AG04450 (cell line): Measurements from ENCODE around the gene ODAPH. TPM values are rescaled to one million over a fixed set of nuclear protein-coding genes. Genes with fewer than 3 reads are reported as not detected.
"Not testable (repeated sequence)": the region's sequence is repeated elsewhere in the genome, so short reads cannot be mapped to it uniquely, and the experiment has no call there.

Source experiments
- CTCF ChIA-PET: fragments of 300-600, 350-600 bp; formaldehyde crosslinking; extraction: SDS; loops from one replicate; lab custom pipeline; 2022; ENCODE audit warnings: antibody characterized with exemption, inconsistent platforms; lab: Charles Lee
- POLR2A ChIA-PET: fragments of 350-600 bp; formaldehyde crosslinking; extraction: SDS; loops from one replicate; lab custom pipeline; 2021; ENCODE audit warnings: antibody characterized with exemption, inconsistent platforms; lab: Yijun Ruan, JAX
- DNase-seq: peaks from one replicate; pipeline ENCODE4 v3.0.0-alpha.2; 2011; ENCODE audit warnings: low read depth, low spot score
- H3K27ac ChIP-seq: one replicate; pipeline ENCODE4 v1.5.1; 2012; ENCODE audit warnings: low read depth, low read length, control low read depth
- H3K27me3 ChIP-seq: one replicate; pipeline ENCODE4 v1.6.0; 2012; ENCODE audit warnings: low read length; ENCODE audit not compliant: control insufficient read depth, insufficient read depth
- H3K4me3 ChIP-seq: 2 replicates; pipeline ENCODE4 v1.5.1; 2011; ENCODE audit warnings: mild to moderate bottlenecking, low read depth, low read length, control low read depth
- H3K9me3 ChIP-seq: 2 replicates; pipeline ENCODE4 v1.5.1; 2012; ENCODE audit warnings: low read length; ENCODE audit not compliant: control insufficient read depth, insufficient read depth
- polyA plus RNA-seq: library from polyadenylated mRNA; depleted of rRNA; stranded (reverse); fragments of >200 nt; gene quantifications from 2 replicates; pipeline ENCODE4 v1.2.3, GENCODE V29; 2011
- TF ChIP-seq, protein P1 (sequence below): IDR thresholded peaks from 2 replicates; pipeline ENCODE4 v1.5.1; 2011; ENCODE audit warnings: low read depth, low read length, control low read depth, inconsistent platforms

The ODAPH gene
- polyA plus RNA-seq, 1 experiment: not detected

GRCh38 chr4:75514131-75514948 is 41.5 kb upstream of the ODAPH start, which contains the start of the genes RCHY1 and THAP6:
RCHY1 (minus strand) TSS chr4:75514403; CDS start chr4:75514286, 117 bp downstream.
THAP6 (plus strand) TSS chr4:75514473; CDS start chr4:75515453, 980 bp downstream.
- no peaks in the 10 kb centered on the region for H3K27me3 ChIP-seq
- DNase-seq: peak; percentile 85
- ChIA-PET POLR2A (interaction anchor here (0.6 to 0.9 kb wide), 4 partner anchors 28 to 875 kb away, joined by 3 to 5 read pairs (median 3); partner anchors contain the start of gene USO1), CTCF (interaction anchor here (0.6 to 1.8 kb wide), 4 partner anchors 9 to 1592 kb away, joined by 3 to 6 read pairs (median 4); no protein-coding TSS in a partner anchor)
- no peaks in the 10 kb centered on the region for H3K9me3 ChIP-seq
- TF ChIP-seq, protein P1, sequence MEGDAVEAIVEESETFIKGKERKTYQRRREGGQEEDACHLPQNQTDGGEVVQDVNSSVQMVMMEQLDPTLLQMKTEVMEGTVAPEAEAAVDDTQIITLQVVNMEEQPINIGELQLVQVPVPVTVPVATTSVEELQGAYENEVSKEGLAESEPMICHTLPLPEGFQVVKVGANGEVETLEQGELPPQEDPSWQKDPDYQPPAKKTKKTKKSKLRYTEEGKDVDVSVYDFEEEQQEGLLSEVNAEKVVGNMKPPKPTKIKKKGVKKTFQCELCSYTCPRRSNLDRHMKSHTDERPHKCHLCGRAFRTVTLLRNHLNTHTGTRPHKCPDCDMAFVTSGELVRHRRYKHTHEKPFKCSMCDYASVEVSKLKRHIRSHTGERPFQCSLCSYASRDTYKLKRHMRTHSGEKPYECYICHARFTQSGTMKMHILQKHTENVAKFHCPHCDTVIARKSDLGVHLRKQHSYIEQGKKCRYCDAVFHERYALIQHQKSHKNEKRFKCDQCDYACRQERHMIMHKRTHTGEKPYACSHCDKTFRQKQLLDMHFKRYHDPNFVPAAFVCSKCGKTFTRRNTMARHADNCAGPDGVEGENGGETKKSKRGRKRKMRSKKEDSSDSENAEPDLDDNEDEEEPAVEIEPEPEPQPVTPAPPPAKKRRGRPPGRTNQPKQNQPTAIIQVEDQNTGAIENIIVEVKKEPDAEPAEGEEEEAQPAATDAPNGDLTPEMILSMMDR: no peak
- peak within 1 kb of the TSS; percentile 88 for H3K4me3 ChIP-seq
- peak within 1 kb of the TSS; percentile 90 for H3K27ac ChIP-seq

DNA sequence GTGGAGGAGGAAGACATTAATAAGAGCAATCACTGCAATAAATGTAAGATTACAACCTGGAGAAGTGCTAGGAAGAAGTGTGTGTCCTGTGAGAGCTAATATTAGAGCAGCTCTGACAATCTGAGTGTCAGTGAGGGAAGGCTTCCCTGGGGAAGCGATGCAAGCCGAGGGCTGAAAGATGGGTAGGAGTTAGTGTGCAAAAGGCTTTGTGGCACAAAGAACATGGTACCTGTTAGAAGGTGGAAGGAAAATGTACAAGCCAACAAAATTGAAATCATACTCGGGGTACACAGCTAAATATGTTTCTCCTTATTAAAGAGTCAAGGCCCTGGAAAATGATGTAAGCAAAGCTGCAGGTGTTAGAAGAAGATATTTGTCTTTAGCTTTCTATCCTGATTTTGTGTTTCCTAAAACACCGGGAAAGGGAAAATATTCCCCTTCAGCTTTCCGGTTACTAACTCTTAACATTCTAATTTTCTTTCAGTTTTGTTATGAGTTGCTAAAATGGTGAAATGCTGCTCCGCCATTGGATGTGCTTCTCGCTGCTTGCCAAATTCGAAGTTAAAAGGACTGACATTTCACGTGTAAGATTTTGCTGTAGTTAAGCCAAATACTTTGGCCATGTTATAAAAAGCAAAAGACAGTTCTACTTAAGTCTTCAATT is 40.8 kb upstream of the ODAPH start:
- Histone ChIP-seq H3K4me3 (peak overlapping the region; percentile 88), H3K27me3 (no peaks in the 10 kb centered on the region), H3K27ac (no peak overlapping the region), H3K9me3 (no peaks in the 10 kb centered on the region)
- TF ChIP-seq, protein P1: no peak
- POLR2A ChIA-PET: interaction anchor here (0.6 to 0.9 kb wide), 4 partner anchors 27 to 876 kb away, joined by 3 to 5 read pairs (median 3); partner anchors contain the start of gene USO1
- CTCF ChIA-PET: interaction anchor here (0.6 to 1.8 kb wide), 4 partner anchors 9 to 1593 kb away, joined by 3 to 6 read pairs (median 4); no protein-coding TSS in a partner anchor
- no peak for DNase-seq

GRCh38 chr4:75516144-75516543 is 39.7 kb upstream of the ODAPH start:
- no peak for DNase-seq
- no peaks in the 10 kb centered on the region for H3K9me3 ChIP-seq
- ChIA-PET POLR2A (no interaction called here), CTCF (interaction anchor here (0.7 kb wide), 1 partner anchor 25 kb away, joined by 3 read pairs; no protein-coding TSS in a partner anchor)
- H3K27ac ChIP-seq: no peak overlapping the region
- TF ChIP-seq, protein P1: no peak
- no peak overlapping the region for H3K4me3 ChIP-seq
- no peaks in the 10 kb centered on the region for H3K27me3 ChIP-seq

DNA sequence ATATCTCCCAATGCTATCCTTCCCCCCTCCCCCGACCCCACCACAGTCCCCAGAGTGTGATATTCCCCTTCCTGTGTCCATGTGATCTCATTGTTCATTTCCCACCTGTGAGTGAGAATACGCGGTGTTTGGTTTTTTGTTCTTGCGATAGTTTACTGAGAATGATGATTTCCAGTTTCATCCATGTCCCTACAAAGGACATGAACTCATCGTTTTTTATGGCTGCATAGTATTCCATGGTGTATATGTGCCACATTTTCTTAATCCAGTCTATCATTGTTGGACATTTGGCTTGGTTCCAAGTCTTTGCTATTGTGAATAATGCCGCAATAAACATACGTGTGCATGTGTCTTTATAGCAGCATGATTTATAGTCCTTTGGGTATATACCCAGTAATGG is 36.4 kb upstream of the ODAPH start:
- H3K4me3 ChIP-seq, H3K27ac ChIP-seq, DNase-seq, POLR2A ChIA-PET, H3K9me3 ChIP-seq, H3K27me3 ChIP-seq: not testable (repeated sequence)
- CTCF ChIA-PET: interaction anchor here (1.0 kb wide), 1 partner anchor 28 kb away, joined by 5 read pairs; no protein-coding TSS in a partner anchor

GRCh38 chr4:75525086-75525485 is 30.8 kb upstream of the ODAPH start:
- DNase-seq: no peak
- TF ChIP-seq, protein P1: no peak
- POLR2A ChIA-PET: no interaction called here
- Histone ChIP-seq H3K27me3 (no peaks in the 10 kb centered on the region), H3K4me3 (no peak overlapping the region), H3K27ac (no peak overlapping the region), H3K9me3 (no peaks in the 10 kb centered on the region)
- CTCF ChIA-PET: no interaction called here
